ENCODE results near the gene CAPNS1. TPM values are rescaled to one million over a fixed set of nuclear protein-coding genes. Genes with fewer than 3 reads are reported as not detected.

The CAPNS1 gene
- total and polyA plus RNA-seq, 9 of the 15 experiments (the other 6 are each of a cell fraction or from before 2014, with no cell fraction given), result 77.9 to 576 (median 258) TPM

DNA sequence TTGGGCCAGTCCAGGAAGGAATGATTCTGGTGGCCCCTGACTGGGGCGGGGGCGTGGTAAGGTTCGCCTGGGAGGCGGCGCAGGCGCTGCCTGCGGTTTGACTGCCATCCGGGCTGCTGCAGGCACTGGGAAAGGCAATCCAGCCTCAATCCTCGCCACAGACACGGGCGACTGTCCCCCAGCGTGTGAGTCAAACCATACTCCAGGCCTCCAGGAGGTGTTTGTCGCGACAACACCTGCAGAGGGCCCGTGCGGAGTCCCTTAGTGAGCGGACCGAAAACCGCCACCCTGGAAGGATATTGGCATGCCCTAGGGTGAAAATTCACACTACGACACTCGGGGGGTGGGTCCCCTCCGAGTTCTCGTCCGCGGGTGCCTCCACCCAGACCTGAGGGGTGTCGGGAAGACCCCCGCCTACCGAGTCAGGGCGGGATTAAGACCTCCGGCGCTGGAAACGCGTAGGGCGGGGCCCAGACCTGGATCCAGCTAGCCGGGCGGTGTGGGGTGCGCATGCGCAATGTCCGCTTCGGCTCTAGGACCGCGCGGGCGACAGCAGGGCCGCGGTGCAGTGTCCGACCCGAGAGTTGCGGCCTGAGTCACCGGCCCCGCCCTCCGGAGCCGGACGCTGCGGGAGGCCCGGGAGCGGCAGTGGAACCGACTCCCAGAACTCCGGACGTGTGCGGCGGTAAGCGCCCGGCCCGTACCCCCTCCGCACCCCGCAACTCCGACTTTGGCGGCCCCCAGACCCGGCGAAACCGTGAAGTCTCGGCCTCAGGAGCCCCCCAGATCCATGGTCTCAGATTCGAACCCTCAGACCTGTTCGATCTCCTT is at the start of gene CAPNS1 (continued):
- TF ChIP-seq, protein P1, sequence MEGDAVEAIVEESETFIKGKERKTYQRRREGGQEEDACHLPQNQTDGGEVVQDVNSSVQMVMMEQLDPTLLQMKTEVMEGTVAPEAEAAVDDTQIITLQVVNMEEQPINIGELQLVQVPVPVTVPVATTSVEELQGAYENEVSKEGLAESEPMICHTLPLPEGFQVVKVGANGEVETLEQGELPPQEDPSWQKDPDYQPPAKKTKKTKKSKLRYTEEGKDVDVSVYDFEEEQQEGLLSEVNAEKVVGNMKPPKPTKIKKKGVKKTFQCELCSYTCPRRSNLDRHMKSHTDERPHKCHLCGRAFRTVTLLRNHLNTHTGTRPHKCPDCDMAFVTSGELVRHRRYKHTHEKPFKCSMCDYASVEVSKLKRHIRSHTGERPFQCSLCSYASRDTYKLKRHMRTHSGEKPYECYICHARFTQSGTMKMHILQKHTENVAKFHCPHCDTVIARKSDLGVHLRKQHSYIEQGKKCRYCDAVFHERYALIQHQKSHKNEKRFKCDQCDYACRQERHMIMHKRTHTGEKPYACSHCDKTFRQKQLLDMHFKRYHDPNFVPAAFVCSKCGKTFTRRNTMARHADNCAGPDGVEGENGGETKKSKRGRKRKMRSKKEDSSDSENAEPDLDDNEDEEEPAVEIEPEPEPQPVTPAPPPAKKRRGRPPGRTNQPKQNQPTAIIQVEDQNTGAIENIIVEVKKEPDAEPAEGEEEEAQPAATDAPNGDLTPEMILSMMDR (IDR thresholded peaks at IDR 0.05 in 2 of 3, conservative IDR thresholded peaks at IDR 0.05 in 1 of 3; ENCODE audit: insufficient read depth in 2 of 3, low read depth in 1 of 3, low read length in 3 of 3), result peak in 2 of 3 experiments; percentile 17 to 35; a peak in 3 of 6 replicates
- TF ChIP-seq KAT2B (IDR thresholded peaks at IDR 0.05; ENCODE audit: low read depth, low read length) (no peak), MIER1 (IDR thresholded peaks at IDR 0.05; ENCODE audit: low read depth) (no peak), RBM39 (optimal IDR thresholded peaks at IDR 0.05; ENCODE audit: low read depth, low read length) (no peak), DACH1 (IDR thresholded peaks at IDR 0.05; ENCODE audit: partially characterized antibody) (no peak), ZNF583 (CRISPR knock-in tag; IDR thresholded peaks at IDR 0.05) (no peak), TBP (optimal IDR thresholded peaks at IDR 0.05; ENCODE audit: low read depth, low read length) (peak; percentile 49), FOXJ3 (CRISPR knock-in tag; IDR thresholded peaks at IDR 0.05) (no peak), ZNF143 (CRISPR knock-in tag; IDR thresholded peaks at IDR 0.05) (no peak), HDAC8 (tag; IDR thresholded peaks at IDR 0.05) (no peak), MTA1 (IDR thresholded peaks at IDR 0.05; ENCODE audit: borderline replicate concordance) (peak; percentile 66), FIP1L1 (IDR thresholded peaks at IDR 0.05; ENCODE audit: low read depth, low read length, poor library complexity, severe bottlenecking) (peak; percentile 81), POLR2G (IDR thresholded peaks at IDR 0.05; ENCODE audit: low read depth, low read length) (peak; percentile 90), SIRT6 (IDR thresholded peaks at IDR 0.05; ENCODE audit: low read depth, low read length) (no peak), YBX1 (IDR thresholded peaks at IDR 0.05) (no peak), EZH2 (IDR thresholded peaks at IDR 0.05; ENCODE audit: borderline replicate concordance, low read depth, low read length) (no peak), CBFB (CRISPR knock-in tag; IDR thresholded peaks at IDR 0.05) (0 out of 2 replicates have a peak, but pooled peaks have one; percentile 40), MAZ (CRISPR knock-in tag; conservative IDR thresholded peaks at IDR 0.05 in 1 of 2, IDR thresholded peaks at IDR 0.05 in 1 of 2) (peak; percentile 97 to 98), HMG20A (CRISPR knock-in tag; conservative IDR thresholded peaks at IDR 0.05) (no peak), KLF1 (tag; IDR thresholded peaks at IDR 0.05) (no peak)
- TF ChIP-seq, protein P2, sequence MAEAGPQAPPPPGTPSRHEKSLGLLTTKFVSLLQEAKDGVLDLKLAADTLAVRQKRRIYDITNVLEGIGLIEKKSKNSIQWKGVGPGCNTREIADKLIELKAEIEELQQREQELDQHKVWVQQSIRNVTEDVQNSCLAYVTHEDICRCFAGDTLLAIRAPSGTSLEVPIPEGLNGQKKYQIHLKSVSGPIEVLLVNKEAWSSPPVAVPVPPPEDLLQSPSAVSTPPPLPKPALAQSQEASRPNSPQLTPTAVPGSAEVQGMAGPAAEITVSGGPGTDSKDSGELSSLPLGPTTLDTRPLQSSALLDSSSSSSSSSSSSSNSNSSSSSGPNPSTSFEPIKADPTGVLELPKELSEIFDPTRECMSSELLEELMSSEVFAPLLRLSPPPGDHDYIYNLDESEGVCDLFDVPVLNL (CRISPR knock-in tag; IDR thresholded peaks at IDR 0.05; ENCODE audit: low read depth), result no peak
- TF ChIP-seq, protein P3, sequence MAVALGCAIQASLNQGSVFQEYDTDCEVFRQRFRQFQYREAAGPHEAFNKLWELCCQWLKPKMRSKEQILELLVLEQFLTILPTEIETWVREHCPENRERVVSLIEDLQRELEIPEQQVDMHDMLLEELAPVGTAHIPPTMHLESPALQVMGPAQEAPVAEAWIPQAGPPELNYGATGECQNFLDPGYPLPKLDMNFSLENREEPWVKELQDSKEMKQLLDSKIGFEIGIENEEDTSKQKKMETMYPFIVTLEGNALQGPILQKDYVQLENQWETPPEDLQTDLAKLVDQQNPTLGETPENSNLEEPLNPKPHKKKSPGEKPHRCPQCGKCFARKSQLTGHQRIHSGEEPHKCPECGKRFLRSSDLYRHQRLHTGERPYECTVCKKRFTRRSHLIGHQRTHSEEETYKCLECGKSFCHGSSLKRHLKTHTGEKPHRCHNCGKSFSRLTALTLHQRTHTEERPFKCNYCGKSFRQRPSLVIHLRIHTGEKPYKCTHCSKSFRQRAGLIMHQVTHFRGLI (CRISPR knock-in tag; IDR thresholded peaks at IDR 0.05), result no peak
- TF ChIP-seq, protein P4, sequence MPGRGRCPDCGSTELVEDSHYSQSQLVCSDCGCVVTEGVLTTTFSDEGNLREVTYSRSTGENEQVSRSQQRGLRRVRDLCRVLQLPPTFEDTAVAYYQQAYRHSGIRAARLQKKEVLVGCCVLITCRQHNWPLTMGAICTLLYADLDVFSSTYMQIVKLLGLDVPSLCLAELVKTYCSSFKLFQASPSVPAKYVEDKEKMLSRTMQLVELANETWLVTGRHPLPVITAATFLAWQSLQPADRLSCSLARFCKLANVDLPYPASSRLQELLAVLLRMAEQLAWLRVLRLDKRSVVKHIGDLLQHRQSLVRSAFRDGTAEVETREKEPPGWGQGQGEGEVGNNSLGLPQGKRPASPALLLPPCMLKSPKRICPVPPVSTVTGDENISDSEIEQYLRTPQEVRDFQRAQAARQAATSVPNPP (IDR thresholded peaks at IDR 0.05; ENCODE audit: borderline replicate concordance, insufficient read depth, insufficient read length), result no peak

All from K562 (cell line).